Measurements from ENCODE around the gene EIF3B. TPM values are rescaled to one million over a fixed set of nuclear protein-coding genes. Genes with fewer than 3 reads are reported as not detected.

Gene EIF3B
- total RNA-seq = 100 to 1,000 TPM in 2 of 4 donors, 10 to 100 TPM in 2; 76.8 to 151 (median 102) TPM

DNA sequence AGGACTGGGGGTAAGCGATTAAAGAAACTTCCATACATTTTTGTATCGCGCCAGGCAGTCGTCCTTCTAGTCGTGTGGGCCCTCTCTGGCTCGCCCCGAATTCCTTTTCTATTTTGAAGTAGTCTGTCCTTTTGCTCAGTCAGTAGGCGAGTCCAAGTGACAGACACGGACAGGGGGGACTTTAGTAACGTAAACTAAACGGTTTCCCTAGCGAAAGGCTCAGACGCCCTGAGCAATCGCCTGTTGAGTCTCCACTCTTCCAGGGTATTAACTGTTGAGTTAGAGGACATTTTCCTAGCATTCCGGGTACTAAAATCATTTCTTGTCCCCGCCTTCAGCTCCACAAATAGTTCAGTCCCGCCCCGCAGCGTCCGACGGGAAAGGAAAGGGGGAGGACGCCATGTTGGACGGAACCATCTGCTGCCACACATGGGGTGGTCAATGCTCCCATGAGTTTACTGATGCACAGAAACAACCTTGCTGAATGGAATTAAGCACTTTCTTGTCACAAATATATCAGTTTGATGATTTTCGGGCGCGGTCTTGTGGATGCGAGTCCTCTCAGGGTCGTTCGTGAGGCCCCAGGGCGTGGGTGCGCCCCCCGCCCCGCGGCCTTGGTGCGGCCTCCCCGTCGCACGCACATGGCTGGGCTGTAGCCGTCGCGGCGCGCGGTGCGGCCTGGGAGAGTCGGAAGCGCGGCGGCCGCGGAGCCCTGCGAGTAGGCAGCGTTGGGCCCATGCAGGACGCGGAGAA lies at the start of gene EIF3B:
Gene EIF3B, plus strand, starts transcription at position 642 of the 753 bp plus-strand sequence. Its CDS starts 95 bp downstream, at position 737.
- TF ChIP-seq, protein P1, sequence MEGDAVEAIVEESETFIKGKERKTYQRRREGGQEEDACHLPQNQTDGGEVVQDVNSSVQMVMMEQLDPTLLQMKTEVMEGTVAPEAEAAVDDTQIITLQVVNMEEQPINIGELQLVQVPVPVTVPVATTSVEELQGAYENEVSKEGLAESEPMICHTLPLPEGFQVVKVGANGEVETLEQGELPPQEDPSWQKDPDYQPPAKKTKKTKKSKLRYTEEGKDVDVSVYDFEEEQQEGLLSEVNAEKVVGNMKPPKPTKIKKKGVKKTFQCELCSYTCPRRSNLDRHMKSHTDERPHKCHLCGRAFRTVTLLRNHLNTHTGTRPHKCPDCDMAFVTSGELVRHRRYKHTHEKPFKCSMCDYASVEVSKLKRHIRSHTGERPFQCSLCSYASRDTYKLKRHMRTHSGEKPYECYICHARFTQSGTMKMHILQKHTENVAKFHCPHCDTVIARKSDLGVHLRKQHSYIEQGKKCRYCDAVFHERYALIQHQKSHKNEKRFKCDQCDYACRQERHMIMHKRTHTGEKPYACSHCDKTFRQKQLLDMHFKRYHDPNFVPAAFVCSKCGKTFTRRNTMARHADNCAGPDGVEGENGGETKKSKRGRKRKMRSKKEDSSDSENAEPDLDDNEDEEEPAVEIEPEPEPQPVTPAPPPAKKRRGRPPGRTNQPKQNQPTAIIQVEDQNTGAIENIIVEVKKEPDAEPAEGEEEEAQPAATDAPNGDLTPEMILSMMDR (IDR thresholded peaks at IDR 0.05; ENCODE audit: low read depth) = no peak

DNA sequence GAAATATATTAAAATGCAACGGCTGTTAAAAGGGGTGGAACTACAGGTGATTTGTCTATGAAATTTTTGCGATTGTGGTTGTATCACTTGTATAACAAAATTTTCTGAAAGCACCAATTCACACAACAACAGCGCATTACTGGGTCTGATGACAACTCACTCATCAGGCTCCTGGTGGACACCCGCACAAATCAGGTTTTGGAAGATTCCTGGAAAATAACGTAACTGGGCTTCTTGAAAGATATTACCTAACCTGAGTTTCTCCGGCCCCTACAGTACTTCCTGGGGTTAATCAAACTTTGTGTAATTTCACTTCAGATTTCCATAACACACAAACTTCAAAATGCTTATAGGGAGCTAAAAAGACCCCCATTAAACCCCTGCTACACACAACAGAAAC lies 47.9 kb upstream of the EIF3B start:
- TF ChIP-seq, protein P1 (IDR thresholded peaks at IDR 0.05; ENCODE audit: low read depth) = no peak

DNA sequence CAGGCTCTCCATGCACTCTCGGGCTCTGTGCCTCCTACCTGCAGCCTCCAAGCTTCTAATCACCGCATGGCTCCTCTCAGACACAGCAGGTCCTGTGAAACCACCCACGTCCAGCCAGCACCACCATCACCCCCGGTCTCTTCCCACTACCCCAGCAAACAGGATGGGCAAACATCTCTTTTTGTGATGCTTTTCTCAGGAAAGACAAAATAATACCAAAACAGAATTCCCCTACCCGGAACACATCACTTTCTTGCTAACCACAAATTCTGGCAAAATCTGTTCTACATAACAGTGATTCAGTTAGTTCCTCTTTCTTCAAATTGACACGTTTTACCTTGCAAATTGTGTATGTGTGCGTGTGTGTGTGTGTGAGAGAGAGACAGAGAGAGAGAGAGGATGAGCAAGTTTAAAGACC lies 46.9 kb upstream of the EIF3B start:
- TF ChIP-seq, protein P1 (IDR thresholded peaks at IDR 0.05; ENCODE audit: low read depth) = no peak

DNA sequence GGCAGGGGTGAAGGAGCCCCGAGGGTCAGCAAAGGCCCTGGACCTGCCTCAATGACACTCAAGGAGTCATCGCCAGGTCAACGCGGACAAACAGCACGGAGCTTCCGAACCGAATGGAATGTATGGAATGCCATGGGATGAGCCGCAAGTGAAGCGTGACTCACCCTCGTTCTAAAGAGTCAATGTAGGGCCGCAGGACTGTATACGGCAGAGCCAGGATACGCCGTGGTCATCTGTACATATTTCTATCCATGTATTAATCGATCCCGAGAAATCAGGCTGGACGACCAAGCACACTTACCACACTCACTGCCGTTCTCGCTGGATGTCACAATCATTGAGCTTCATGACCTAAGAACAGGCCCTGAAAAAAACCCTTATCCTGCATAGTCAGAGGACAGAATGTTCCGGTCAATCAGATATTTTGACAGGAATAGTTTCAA lies 44.7 kb upstream of the EIF3B start:
- TF ChIP-seq, protein P1 (IDR thresholded peaks at IDR 0.05; ENCODE audit: low read depth) = no peak

DNA sequence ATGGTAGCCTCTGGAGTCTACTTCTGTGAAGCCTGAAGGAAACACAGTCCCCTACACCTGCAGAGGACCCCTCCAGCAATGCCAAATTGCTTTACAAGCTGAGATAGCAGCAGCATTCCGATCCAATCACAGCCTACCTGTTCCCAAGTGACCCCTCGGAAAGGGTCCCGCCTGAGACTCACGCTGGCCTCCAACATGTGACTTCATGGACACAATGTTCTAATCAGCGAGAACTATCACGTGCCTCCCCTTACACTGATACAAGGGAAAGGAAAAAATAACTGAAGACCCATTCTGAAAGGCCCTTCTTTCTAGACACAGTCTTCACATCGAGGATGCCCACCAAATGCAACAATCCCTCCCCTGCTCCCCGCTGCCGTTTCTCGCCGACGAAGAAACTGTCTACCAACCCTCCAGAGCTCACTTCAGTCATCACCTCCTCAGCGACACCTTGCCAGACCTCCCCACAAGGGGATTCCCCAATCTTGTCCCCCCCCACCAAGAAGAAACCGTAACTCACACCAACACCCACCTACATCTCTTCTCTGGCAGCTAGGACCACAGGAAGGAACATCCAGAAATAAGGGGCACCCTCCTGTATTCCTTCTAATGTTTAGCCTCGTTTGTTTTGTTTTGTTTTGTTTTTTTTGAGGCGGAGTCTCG lies 42.2 kb upstream of the EIF3B start:
- TF ChIP-seq, protein P1 (IDR thresholded peaks at IDR 0.05; ENCODE audit: low read depth) = no peak

DNA sequence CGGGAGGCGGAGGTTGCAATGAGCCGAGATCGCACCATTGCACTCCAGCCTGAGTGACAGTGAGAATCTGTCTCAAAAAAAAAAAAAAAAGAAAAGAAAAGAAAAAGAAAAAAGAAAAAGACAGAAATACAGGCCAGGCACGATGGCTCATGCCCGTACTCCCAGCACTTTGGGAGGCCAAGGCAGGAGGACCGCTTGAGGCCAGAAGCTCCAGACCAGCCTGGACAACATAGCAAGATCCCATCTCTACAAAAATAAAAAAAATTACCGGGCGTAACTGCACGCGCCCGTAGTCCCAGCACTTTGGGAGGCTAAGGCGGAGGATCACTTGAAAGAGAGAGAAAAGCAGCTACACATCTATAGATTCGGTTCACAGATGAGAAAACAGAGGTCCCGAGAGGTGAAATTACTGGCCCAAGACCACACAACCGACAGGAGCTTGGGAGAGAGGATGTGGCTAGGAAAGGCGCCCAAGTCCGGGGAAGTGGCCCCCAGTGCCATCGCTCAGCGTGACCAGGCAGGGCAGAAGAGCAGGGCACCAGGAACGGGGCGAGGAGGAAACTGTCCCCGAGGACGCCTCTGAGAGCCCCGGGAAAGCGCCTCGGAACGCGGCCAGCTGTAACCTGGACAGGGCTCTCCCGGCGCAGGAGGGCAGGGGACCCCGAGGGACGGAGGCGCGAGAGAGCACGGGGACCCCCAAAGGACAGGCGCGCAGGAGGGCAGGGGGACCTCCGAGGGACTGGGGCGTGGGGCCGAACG lies 41.0 kb upstream of the EIF3B start:
- TF ChIP-seq, protein P1 (IDR thresholded peaks at IDR 0.05; ENCODE audit: low read depth) = no peak
